ENCODE data around the gene P2RY11.
A peak's percentile ranks its signal among the peaks of the same experiment; 100 is the strongest.

Gene P2RY11

DNA sequence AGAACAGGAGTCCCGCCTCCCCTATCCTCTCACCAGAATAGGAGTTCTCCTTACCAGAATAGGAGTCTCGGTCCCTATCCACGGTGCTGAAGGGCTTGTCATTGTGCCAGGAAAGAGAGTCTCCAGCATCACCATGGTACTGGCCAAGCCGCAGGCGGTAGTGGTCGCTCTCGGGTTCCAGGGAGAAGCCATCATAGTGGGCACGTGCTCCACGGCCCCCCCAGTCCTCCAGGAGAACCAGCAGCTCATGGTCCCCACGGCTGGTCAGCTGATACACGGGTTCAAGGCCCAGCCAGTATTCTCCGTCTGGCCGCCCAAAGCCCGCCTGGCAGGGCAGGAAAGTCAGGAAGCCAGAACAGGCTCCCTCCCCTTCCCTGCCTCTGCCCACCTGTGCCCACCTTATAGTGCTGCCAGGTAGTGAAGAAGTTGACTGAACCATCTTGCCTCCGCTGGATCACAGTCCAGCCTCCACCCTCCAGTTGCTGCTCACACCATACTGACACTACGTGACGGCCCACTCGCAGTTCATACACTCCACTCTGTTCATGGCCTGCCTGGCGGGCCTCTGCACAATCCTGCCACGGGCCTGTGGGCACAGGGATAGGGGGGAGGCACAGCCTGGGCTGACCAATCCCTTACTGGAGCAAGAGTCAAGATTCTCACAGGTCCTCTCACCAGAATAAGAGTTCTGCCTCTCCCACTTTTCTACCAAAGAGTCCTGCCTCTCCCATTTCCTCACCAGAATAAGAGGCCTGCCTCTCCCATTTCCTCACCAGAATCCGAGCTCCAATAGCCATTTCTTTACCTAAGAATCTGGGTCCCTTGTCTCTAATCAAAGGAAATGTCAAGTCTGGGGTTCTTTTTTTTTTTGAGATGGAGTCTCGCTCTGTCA lies 18.0 kb upstream of the P2RY11 start:
- DNase-seq, result no peak

DNA sequence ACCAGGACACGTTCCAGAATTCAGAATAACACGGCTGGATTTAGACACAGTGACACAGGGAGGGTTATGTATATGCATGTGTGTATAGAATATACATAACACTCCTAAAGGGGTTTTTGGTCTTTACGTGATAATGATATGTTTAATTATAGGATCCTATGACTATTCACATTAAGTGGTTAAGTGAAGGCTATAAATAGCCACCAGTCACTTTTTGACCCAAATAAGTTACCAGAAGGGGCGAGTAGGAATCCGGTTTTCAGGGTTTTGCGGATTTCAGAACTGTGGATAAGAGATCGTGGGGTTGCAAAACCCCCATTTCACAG lies 15.9 kb upstream of the P2RY11 start:
- no peak for DNase-seq

DNA sequence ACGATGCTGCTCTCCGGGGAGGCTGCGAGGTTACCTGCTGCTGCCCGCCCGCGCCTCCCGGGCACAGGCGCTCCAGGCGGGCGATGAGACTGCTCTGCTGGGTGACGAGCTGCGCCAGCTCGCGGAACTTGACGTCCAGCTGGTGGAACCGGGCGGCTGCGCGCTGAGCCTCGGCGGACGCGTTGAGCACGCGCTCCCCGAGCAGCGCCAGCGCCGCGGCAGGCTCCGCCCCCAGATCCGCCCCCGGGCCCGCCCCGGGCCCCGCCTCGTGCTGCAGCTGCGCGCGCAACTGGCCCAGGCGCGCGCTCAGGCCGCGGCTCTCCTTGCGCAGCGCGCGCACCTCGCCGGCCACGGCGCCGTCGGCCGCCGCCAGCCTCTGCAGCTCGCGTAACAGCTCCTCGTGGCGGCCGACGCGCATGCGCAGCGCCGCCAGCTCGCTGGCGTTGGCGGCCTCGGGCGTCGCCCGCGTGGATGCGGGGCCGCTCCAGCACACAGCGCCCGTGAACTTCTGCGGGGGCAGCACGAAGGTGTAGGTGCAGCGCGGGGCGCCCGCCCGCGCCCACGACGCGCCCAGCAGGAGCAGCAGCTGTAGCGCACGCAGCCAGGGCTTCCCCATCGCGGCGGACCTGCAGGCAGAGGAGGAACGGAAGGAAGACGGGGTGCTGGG lies 15.4 kb upstream of the P2RY11 start:
- peak; percentile 93 for DNase-seq

DNA sequence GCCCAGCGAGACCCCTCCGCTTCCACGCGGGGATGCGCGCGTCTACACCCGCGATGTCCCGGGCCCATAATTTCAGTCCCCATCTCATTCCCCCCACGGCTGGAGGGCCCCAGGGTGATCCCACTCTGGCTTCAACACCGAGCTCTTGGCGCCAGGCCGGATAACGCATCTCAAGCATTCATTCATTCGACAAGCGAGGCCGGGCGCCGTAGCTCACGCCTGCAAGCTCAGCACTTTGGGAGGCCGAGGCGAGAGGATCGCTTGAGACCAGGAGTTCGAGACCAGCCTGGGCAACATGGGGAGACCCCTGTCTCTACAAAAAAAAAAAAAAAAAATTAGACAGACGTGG lies 14.9 kb upstream of the P2RY11 start:
- DNase-seq, result no peak

DNA sequence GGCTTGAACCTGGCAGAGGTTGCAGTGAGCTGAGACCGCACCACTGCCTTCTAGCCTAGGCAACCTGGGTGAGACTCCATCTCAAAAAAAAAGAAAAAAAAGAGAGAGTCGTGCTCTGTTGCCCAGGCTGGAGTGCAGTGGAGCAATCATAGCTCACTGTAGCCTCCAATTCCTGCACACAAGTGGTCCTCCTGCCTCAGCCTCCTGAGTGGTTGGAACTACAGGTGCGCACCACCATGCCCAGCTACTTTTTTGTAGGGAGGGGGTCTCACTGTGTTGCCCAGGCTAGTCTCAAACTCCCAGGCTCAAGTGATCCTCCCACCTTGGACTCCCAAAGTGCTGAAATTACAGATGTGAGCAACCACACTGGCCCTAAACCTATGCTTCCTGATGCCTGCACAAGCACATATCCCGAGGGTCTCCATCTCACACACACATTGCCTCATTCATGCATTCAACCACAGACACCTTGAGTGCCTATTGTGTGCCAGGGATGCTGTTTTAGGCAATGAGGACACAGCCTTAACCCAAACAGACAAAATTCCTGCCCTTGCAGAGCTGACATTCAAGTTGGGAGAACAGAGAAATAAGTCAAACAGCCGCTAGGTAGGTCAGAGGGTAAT lies 11.2 kb upstream of the P2RY11 start:
- DNase-seq, result no peak

DNA sequence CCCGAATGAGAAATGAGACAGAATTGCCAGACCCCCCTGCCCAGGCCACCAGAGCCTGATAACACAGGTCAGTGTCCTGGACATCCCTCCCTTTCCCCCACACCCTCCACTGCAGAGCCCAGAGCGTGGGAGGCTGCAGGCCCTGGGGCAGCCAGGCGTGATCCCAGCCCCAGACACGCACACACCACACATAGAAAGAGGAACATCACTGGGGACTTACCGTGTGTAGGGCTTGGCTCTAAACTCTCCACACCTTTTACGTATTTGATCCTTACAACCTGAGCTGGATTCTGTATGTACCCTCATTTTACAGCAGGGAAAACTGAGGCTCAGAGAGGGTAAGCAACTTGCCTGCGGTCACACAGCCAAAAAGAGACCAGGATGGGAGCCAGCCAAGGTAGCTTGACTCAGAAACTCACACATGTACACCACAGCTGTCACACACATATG lies 8.7 kb upstream of the P2RY11 start:
- DNase-seq, result no peak

DNA sequence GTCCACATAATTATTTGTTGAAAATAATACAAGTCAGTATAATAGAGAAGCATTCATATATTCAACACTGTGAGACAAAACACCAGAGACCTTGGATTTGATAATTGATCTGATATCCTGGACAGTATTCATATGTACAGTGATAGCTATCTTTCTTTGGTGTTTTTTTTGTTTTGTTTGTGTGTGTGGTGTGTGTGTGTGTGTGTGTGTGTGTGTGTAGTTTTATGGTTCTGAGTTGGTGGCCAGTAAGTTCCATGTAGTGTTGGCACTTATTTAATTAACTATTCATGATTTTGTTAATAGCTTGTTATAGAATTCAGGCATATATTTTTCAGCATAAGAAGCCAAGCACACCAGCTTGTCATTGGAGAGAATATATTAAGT lies 7.4 kb upstream of the P2RY11 start:
- DNase-seq, result peak; percentile 47

DNA sequence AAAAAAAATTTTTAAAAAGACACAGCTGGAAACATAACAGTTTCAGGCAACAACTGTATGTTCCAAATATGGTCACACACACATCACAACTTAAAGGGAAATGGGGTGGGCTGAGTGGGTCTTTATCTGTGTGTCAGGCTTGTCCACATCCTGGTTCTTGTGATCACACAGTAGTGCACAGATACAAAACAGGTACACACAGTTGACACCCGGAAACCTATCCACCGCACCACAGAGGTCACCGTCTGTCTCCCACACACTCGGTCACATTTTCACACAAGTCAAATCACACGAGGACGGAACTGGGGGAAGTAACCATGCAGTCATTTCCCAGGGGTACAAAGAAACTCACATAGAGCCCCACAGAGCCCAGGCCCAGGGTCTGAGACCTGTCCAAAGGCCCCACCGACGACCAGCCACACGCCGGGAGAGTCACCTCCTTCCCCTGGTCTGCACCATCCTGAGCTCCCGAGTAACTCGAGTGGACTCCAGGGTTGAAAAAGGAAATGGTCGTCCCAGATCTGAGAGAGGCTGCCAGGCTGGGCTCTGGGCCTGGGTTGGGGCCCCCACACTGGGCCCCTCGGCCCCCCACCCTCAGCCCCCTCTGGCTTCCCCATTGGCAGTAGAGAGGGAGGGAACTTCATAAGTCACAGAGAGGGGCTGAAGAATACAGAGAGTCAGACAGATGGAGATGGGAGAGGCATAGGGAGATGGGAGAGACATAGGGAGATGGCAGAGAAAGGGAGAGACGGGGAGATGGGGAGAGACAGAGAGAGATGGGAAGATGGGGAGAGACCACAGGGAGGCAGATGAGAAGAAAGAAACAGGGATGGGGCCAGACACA lies 6.6 kb upstream of the P2RY11 start:
- DNase-seq, result peak; percentile 95

DNA sequence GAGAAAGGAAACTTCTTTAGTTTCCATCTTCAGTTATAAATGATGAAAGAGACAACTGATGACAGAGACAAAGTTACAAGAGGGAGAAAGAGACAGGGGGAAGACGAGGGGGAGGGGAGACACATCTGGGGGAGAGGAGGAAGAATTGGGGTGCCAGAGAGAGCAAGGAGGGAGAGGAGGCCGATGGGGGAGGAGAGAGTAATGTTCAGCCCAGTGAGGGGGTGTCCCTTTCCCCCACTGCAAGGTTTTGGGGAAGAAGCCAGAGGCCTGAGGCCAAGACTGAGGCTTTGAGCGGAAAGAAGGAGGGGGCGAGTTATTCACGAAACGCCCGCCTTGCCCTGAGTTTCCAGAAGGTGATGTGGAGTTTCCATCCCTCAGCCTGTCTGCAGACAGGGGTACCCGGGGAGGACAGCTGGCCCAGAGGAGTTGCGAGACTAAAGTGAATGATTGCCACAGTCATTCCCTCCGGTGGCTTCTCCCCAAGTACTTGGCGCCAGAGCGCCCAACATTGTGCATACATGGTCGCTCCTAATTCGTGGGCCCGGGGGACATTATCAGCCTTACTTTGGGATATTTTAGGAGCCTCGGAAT lies 5.9 kb upstream of the P2RY11 start:
- DNase-seq, result peak; percentile 69

DNA sequence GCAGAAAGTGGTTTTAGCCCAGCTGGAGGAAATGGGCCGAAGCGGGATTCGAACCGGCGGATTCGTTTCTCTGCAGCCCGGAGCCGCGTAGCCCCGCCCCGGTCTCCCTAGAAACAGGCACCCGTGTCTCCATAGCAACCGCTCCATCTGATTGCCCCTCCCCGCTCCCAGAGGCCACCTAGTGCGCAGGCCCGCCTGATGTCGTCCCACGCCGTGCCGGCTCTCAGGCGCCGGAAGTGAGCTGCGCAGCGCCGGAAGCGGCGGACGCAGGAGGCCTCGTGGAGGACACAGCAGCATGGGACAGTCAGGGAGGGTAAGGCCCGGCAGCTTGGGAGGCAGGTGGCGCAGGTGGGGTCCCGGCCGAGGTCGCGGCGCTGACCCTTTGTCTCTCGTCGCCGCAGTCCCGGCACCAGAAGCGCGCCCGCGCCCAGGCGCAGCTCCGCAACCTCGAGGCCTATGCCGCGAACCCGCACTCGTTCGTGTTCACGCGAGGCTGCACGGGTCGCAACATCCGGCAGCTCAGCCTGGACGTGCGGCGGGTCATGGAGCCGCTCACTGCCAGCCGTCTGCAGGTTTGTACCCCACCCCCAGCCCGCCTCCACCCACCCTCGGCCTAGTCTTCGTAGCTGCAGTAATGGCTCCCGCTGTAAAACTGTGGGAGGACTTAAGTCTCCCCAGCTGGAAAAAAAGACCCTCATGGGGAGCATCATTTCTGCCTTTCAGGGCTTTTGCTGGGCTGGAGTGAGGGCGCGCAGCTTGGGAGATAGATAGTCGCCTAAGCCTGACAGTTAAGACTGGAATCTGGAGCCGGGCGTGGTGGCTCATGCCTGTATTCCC lies 5.2 kb upstream of the P2RY11 start, which contains the start of gene PPAN:
Gene PPAN (plus strand): TSS at position 263 of the 837 bp plus-strand sequence. CDS start 33 bp downstream, at position 296.
- DNase-seq, result peak; percentile 98

DNA sequence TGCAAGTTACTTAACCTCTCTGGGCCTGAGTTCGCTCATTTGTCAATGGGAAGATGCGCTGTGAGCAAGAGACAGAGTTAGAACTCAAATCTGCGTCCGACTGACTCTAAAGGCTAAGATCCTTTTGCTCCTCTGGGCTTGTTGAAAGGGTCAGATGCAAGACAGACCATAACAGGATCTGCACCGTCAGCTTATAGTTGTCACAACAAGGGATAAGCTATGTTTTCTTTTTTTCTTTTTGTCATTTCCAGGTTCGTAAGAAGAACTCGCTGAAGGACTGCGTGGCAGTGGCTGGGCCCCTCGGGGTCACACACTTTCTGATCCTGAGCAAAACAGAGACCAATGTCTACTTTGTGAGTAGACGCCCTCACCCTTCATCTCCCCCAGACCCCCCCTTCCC lies 4.2 kb upstream of the P2RY11 start:
- no peak for DNase-seq

DNA sequence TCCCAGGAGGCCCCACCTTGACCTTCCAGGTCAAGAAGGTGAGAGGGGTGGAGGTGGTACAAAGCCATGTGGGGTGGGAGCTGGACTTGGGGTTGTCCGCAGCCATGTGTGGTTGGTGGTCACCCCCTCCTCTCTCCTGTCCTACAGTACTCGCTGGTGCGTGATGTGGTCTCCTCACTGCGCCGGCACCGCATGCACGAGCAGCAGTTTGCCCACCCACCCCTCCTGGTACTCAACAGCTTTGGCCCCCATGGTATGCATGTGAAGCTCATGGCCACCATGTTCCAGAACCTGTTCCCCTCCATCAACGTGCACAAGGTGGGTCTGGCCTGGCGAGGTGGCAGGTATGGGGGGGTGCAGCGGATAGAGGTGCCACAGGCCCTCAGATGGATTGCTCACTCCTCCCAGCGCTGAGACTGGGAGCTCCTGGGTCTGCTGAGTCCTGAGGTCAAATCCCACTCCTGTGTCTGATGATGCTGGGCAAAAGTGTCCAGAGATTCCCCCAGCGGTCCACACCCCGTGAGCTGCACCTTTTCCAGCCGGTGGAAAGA lies 3.6 kb upstream of the P2RY11 start:
- DNase-seq, result no peak

DNA sequence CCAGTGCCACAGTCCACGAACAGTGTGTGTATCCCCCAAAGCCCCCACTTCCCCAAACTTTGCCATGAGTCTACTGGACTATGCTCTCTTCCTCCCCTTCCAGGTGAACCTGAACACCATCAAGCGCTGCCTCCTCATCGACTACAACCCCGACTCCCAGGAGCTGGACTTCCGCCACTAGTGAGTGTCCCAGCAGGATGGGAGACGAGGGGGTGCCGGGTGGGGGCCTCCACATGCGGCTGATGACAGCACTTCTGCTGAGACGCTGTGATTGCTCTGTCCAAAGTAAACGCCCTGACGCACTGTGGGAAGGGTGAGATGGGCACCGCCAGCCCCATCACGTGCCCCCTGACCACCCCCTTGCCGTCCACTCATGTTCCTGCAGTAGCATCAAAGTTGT lies 2.0 kb upstream of the P2RY11 start:
- no peak for DNase-seq

DNA sequence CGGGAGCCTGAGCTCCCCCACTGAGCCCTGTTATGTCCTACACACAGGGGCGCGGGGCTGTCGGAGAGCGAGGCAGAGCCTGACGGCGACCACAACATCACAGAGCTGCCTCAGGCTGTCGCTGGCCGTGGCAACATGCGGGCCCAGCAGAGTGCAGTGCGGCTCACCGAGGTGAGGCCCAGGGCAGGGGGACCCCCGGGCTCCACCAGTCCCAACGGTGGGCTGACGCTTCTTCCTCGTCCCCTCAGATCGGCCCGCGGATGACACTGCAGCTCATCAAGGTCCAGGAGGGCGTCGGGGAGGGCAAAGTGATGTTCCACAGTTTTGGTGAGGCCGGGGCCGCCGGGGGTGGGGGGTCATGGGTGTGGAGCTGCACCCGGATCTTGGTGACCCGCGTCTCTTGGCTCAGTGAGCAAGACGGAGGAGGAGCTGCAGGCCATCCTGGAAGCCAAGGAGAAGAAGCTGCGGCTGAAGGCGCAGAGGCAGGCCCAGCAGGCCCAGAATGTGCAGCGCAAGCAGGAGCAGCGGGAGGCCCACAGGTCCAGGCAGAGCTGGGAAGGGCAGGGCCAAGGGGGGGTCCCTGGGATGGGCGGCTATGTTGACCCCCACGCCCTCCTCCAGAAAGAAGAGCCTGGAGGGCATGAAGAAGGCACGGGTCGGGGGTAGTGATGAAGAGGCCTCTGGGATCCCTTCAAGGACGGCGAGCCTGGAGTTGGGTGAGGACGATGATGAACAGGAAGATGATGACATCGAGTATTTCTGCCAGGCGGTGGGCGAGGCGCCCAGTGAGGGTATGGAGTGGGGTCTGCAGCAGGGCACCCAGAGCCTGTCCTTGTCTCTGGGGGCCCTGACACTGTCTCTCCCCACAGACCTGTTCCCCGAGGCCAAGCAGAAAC lies 1.2 kb upstream of the P2RY11 start:
- DNase-seq, result no peak

DNA sequence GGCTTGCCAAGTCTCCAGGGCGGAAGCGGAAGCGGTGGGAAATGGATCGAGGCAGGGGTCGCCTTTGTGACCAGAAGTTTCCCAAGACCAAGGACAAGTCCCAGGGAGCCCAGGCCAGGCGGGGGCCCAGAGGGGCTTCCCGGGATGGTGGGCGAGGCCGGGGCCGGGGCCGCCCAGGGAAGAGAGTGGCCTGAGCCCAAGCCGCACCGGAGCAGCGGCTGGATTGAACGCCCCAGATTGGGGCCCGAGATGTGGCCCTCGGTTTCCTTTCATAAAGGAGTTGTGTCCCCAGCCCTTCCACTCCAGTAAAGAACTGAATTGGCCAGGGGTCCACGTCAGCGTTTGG lies 548 bp upstream of the P2RY11 start:
- no peak for DNase-seq

DNA sequence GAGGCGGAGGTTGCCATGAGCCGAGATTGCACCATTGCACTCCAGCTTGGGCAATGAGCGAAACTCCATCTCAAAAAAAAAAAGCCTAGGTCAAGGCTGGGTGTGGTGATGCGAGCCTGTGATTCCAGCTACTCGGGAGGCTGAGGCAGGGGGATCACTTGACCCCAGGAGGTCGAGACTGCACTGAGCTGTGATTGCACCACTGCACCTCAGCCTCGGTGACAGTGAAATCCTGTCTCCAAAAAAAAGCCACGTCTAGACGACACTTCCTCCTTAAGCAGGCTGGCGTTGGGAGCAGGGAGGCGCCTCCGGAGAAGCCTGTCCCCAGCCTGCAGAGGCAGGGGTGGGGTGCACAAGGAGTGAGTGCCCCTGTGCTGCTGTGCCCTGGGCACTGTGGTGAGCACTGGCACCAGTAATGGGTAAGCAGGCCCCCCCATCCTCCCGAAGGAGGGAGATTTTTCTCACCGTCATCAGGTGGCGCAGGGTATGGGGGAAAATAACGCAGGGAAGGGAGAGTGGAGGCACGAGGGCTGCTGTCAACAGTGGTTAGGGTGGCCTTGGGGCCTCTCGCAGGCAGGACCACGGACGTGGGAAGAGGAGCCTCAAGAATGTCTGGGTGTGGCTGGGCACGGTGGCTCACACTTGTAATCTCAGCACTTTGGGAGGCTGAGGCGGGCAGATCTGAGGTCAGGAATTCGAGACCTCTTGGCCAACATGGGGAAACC lies 706 bp downstream of the P2RY11 start:
- peak; percentile 71 for DNase-seq

DNA sequence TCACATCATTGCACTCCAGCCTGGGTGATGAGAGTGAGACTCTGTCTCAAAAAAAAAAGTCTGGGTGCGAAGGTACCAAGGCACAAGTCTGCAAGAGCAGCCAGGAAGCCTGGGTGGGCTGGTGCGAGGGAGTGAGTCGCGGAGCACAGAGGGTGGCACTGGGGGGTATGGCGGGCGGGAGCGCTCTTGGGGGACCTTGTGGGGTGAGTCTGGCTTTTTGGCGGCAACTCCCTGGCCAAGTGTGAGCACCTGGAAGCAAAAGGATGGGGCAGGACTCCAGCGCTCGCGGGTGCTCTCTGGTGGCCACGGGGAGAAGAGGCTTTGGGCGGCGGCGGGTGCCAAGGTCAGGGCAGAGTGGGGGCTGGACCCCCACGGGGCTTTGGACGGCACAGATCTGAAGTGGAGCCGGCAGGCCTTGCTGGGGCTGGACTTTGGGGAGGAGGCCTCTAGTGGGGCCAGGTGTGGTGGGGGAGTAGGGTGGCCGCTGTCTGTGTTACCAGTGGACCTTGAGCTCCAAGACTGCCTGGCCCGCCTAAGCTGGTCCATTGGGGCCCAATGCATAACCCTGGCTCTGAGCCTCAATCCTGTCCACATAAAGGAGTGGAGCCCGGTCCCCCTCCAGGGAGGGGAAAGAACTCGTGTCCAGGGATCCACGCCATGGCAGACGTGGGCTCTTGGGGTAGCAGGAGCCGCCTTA lies 1.6 kb downstream of the P2RY11 start:
- DNase-seq, result peak; percentile 77

DNA sequence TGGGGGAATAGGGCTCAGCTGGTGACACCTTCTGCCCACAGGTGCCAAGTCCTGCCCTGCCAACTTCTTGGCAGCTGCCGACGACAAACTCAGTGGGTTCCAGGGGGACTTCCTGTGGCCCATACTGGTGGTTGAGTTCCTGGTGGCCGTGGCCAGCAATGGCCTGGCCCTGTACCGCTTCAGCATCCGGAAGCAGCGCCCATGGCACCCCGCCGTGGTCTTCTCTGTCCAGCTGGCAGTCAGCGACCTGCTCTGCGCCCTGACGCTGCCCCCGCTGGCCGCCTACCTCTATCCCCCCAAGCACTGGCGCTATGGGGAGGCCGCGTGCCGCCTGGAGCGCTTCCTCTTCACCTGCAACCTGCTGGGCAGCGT lies 2.1 kb downstream of the P2RY11 start:
- peak; percentile 30 for DNase-seq
